ENCODE measurements around the gene DPY19L3.
"Not testable (repeated sequence)": the region's sequence is repeated elsewhere in the genome, so short reads cannot be mapped to it uniquely, and the experiment has no call there.

The DPY19L3 gene

DNA sequence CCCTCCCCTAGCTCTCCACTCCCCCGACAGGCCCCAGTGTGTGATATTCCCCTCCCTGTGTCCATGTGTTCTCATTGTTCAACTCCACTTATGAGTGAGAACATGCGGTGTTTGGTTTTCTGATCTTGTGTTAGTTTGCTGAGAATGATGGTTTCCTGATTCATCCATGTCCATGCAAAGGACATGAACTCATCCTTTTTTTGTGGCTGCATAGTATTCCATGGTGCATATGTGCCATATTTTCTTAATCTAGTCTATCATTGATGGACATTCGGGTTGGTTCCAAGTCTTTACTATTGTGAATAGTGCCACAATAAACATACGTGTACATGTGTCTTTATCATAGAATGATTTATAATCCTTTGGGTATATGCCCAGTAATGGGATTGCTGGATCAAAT lies 106.9 kb downstream of the DPY19L3 start:
- DNase-seq (ENCODE audit: low read depth in 4 of 4, low spot score in 1 of 4), result not testable (repeated sequence)

DNA sequence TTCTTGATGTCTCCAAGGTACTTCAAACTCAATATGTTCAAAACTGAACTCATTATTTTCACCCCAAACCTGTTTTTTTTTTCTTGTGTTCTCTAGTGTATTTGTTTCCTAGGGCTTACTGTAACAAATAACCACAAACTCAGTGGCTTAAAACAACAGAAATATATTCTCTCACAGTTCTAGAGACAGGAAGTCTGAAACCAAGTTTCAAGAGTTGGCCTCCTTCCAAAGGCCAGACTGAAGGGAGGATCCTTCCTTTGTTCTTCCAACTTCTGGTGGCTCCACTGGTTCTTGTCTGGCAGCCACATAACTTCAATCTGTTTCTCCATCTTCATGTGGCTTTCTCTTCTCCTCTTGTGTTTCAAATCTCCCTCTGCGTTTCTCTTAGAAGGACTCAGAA lies 113.5 kb downstream of the DPY19L3 start:
- no peak for DNase-seq (ENCODE audit: low read depth in 4 of 4, low spot score in 1 of 4)

DNA sequence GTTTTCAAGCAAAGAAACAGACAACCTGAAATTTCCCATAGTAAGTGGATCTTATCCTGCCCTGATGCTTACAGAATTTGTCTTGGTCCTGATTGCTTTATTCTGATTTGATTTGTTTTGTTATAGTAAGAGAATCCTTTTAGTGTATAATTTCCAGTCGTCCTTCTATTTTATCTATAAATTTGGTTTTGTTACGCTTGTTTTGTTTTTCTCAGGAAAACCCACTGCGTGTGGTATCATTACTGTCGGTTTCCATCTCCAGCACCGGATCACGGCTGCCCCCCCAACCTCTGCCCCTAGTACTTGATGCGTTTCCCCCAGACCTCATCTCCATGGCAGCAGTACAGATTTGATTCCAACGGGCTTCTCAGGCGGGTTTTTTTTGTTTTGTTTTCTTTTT lies 117.4 kb downstream of the DPY19L3 start:
- no peak for DNase-seq (ENCODE audit: low read depth in 4 of 4, low spot score in 1 of 4)

DNA sequence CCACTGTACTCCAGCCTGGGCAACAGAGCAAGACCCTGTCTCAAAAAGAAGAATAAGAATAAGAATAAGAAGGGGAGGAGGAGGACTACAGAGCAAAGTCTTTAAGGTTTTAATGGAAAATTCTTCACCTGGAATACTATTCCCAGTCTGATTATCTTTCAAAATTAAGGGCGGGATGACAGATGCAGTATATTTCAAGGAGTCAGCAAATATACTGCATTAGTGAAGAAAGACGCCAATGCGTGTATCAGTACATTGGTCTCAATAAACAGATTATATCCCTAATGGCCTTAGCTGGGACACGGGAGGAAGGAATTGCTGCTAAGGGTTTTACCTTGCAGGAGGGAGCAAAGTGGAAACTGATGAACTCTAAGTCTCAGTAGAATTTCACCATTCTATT lies 121.3 kb downstream of the DPY19L3 start:
- no peak for DNase-seq (ENCODE audit: low read depth in 4 of 4, low spot score in 1 of 4)

DNA sequence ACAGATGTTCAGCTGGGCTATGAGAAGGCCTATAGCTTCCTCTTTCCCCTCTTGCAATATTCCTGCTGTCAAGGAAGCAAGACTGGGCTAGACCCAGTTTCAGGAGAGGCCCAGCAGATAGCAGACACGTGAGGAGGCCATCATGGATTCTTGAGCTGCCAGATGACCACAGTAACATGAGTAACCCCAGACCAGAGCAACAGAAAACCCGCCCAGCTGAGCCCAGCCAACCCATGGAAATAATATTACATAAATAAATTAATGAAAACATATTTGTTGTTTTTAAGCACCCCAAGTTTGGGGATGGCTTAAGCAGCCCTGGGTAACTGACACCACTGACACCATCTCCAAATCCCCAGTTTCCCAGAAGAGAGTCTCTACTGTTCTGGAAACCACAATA lies 125.2 kb downstream of the DPY19L3 start:
- DNase-seq (ENCODE audit: low read depth in 4 of 4, low spot score in 1 of 4), result no peak

DNA sequence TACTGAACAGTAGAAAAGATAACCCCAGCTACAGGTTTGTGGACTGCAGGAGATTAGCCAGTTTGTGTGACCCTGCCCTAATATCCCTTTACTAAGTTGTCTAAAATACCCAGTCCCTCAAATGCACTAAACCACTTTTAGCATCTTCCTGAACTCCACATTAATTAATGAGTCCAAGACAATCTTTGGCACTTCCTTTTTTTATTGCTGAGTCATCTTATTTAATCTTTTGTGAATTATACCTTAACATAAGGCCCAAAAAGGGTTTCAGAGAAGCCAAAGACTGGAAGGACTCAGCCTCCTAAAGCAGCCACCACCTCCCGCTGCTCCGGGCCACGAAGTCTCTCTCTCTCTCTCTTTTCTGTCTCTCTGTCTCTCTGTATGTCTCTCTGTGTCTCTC lies 126.7 kb downstream of the DPY19L3 start:
- DNase-seq (ENCODE audit: low read depth in 4 of 4, low spot score in 1 of 4), result no peak

Data from stimulated activated CD4-positive, alpha-beta T cell treated with anti-CD3 and anti-CD28 coated beads, Interleukin-1b, Interleukin-23, amount 100 ng/mL, for 24 hours (primary cell).